K562 (cell line): ENCODE measurements around the gene FASTK. TPM values are rescaled to one million over a fixed set of nuclear protein-coding genes. Genes with fewer than 3 reads are reported as not detected.

Source experiments
- ADNP ChIP-seq: fragments of 200-800 bp; sonication (Bioruptor generic); IDR thresholded peaks from 2 replicates; pipeline ENCODE4 v1.6.1; 2016; ENCODE audit warnings: missing genetic modification characterization, missing compliant biosample characterization
- ATF6 ChIP-seq: sonication (generic); formaldehyde crosslinking; IDR thresholded peaks from 2 replicates; pipeline ENCODE4 v1.4.0; 2020; ENCODE audit warnings: mild to moderate bottlenecking, missing genetic modification reagents
- CBX3 ChIP-seq, 2 experiments: IDR thresholded peaks; 1 replicate in 1 of 2; 2 replicates in 1 of 2; pipeline ENCODE4 v1.6.1; 2012; ENCODE audit warnings: inconsistent platforms in 2 of 2, low read length in 2 of 2, borderline replicate concordance in 1 of 2, control low read depth in 1 of 2
- EGR1 ChIP-seq: fragments of 450-650 bp; conservative IDR thresholded peaks from 2 replicates; pipeline ENCODE4 v1.6.1; 2017; ENCODE audit warnings: mild to moderate bottlenecking
- GATA2 ChIP-seq: sonication (generic); formaldehyde crosslinking; IDR thresholded peaks from 2 replicates; pipeline ENCODE4 v1.4.0; 2020; ENCODE audit warnings: mild to moderate bottlenecking, missing genetic modification reagents
- HMGN3 ChIP-seq: IDR thresholded peaks from 2 replicates; pipeline ENCODE4 v1.6.1; 2011; ENCODE audit warnings: borderline replicate concordance, low read depth, mild to moderate bottlenecking, mixed read lengths, low read length; ENCODE audit not compliant: insufficient read length; ENCODE audit errors: extremely low read depth
- NR1H2 ChIP-seq: sonication (generic); formaldehyde crosslinking; IDR thresholded peaks from 2 replicates; pipeline ENCODE4 v1.4.0; 2020; ENCODE audit warnings: mild to moderate bottlenecking, missing genetic modification reagents
- RBM39 ChIP-seq: fragments of 200-400 bp; formaldehyde crosslinking; optimal IDR thresholded peaks from 2 replicates; pipeline ENCODE3; 2018; ENCODE audit warnings: low read depth, low read length
- SMARCA5 ChIP-seq: fragments of 450-650 bp; IDR thresholded peaks from 2 replicates; pipeline ENCODE4 v1.6.1; 2016
- ZNF197 ChIP-seq: fragments of 200-800 bp; sonication (Bioruptor generic); IDR thresholded peaks from 2 replicates; pipeline ENCODE4 v1.6.1; 2016; ENCODE audit warnings: low read depth, missing genetic modification characterization, missing compliant biosample characterization
- ZNF316 ChIP-seq: fragments of 450-650 bp; IDR thresholded peaks from 2 replicates; pipeline ENCODE4 v1.6.1; 2016
- ZNF324 ChIP-seq: fragments of 250-450 bp; sonication (Bioruptor Pico); IDR thresholded peaks from 2 replicates; pipeline ENCODE4 v1.4.0; 2020; ENCODE audit warnings: mild to moderate bottlenecking
- ZNF407 ChIP-seq: fragments of 450-650 bp; IDR thresholded peaks from 2 replicates; pipeline ENCODE4 v1.6.1; 2016; ENCODE audit warnings: low read depth
- ZNF449 ChIP-seq: fragments of 250-450 bp; sonication (Bioruptor Pico); IDR thresholded peaks from 2 replicates; pipeline ENCODE4 v1.8.0; 2022; ENCODE audit warnings: moderate library complexity, mild to moderate bottlenecking, inconsistent platforms
- polyA plus RNA-seq, 8 experiments: library from polyadenylated mRNA; depleted of rRNA in 4 of 8; stranded (reverse) in 5 of 8; unstranded in 3 of 8; fragments of >200 nt; fragmentation: Nextera tagmentation in 2 of 8; fragmentation: Illumina TruSeq in 1 of 8; extraction: Ambion mirVana in 2 of 8; extraction: Trizol in 1 of 8; gene quantifications; 2 replicates each; pipeline versions ENCODE4 v1.2.1 to v1.2.3, GENCODE V29; 2011 to 2014; ENCODE audit warnings: inconsistent platforms in 1 of 8, missing spikeins in 1 of 8
- total RNA-seq, 7 experiments: library from RNA; depleted of rRNA in 6 of 7; stranded (reverse); fragments of >200 nt in 6 of 7; fragmentation: Illumina TruSeq in 2 of 7; extraction: Trizol in 2 of 7; gene quantifications; 2 replicates each; pipeline versions ENCODE4 v1.2.1 to v1.2.3, GENCODE V29; 2011 to 2021; ENCODE audit warnings: low replicate concordance in 1 of 7

Gene FASTK
- total and polyA plus RNA-seq, 9 of the 15 experiments (the other 6 are each of a cell fraction or from before 2014, with no cell fraction given) = 0.51 to 150 (median 48.2) TPM

- no peak for TF ChIP-seq ZNF407
- TF ChIP-seq ADNP (tag) = no peak
- TF ChIP-seq GATA2 = no peak; the same call in 1 of the 2 replicates
- peak; percentile 74 for TF ChIP-seq HMGN3
- TF ChIP-seq ZNF449 (CRISPR knock-in tag) = no peak
- peak; percentile 27; the same call in 1 of the 2 replicates for TF ChIP-seq EGR1
- no peak for TF ChIP-seq ZNF324 (CRISPR knock-in tag)
- TF ChIP-seq CBX3 (IDR thresholded peaks at IDR 0.05; ENCODE audit: borderline replicate concordance in 1 of 2, low read length in 2 of 2) = no peak
- TF ChIP-seq ATF6 = peak; percentile 74; the same call in 1 of the 2 replicates
- TF ChIP-seq ZNF197 (CRISPR knock-in tag) = no peak
- no peak for TF ChIP-seq RBM39
- TF ChIP-seq NR1H2 (CRISPR knock-in tag) = peak; percentile 35; the same call in 1 of the 2 replicates
- no peak for TF ChIP-seq ZNF316
- TF ChIP-seq SMARCA5 = no peak
These were observed 20.0 kb downstream of the FASTK start (continued) for GRCh38 chr7:151060416-151061212.
